H54 (cell line): ENCODE results near the gene USB1.

Experiments used
- DNase-seq: peaks from one replicate; pipeline ENCODE4 v3.0.0; 2011; ENCODE audit warnings: low spot score, mixed read lengths; ENCODE audit not compliant: insufficient read length
- FAIRE-seq: peaks from 3 replicates; lab custom pipeline; 2011; peaks lifted over from hg19 to GRCh38; lab: Jason Lieb, UNC
- POLR2A ChIP-seq: IDR thresholded peaks from 2 replicates; pipeline ENCODE4 v1.6.1; 2011; ENCODE audit warnings: low read depth, mild to moderate bottlenecking, low read length

The USB1 gene, protein sequence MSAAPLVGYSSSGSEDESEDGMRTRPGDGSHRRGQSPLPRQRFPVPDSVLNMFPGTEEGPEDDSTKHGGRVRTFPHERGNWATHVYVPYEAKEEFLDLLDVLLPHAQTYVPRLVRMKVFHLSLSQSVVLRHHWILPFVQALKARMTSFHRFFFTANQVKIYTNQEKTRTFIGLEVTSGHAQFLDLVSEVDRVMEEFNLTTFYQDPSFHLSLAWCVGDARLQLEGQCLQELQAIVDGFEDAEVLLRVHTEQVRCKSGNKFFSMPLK

GRCh38 chr16:58000706-58001676, at the start of gene USB1:
Gene USB1, plus strand, starts transcription at chr16:58001407. Its CDS starts 77 bp downstream, at chr16:58001484.
- peak; percentile 84 for TF ChIP-seq POLR2A
- FAIRE-seq: peak; percentile 27

DNA sequence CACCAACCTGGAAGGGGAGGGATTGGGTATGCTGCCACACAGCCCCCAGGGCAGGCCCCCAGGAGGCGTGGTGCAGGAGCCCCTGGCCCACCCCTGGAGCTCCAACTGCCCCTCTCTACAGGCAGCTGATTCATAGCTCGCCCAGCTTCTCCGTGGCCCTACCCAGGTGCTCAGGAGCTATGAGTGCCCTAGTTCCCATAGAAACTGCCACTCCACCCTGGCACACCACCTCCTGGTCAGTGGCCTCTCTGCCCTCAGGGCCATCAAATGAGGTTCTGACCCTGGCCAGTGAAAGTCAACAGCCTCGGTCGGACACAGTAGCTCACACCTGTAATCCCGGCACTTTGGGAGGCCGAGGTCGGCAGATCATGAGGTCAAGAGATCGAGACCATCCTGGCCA, 48.3 kb upstream of the USB1 start:
- FAIRE-seq (no peak), DNase-seq (no peak)
- no peak for TF ChIP-seq POLR2A

More at GRCh38 chr16:58000706-58001676, at the start of gene USB1:
- DNase-seq: peak; percentile 98

- no peak for FAIRE-seq
- no peak for DNase-seq
- TF ChIP-seq POLR2A: no peak
Measured at GRCh38 chr16:57953857-57954256, 47.4 kb upstream of the USB1 start.

DNA sequence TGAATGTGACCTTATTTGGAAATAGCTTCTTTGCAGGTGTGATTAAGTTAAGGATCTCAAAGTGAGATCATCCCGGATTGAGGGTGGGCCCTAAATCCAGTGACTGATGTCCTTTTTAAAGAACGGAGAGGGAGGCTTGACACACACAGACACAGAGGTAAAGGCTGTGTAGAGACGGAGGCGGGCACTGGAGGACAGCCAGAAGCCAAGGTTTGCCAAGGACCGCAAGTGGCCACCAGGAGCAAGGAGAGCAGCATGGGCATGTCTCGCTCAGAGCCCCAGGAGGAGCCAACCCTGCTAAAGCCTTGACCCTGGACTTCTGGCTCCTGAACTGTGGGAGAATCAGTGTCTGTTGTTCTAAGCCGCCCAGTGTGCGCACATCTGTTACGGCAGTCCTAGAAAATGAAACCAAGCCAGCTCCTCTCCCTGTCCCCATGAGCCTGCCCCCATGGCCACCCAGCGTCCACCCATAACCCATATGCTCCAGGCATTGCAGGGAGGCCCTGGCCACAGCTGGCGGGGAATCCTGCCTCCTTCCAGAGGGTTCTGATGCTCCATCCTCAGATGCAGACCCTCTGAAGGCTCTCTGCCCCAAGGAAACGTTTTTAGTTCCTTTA, 45.5 kb upstream of the USB1 start:
- FAIRE-seq (no peak), DNase-seq (no peak)
- TF ChIP-seq POLR2A: no peak

DNA sequence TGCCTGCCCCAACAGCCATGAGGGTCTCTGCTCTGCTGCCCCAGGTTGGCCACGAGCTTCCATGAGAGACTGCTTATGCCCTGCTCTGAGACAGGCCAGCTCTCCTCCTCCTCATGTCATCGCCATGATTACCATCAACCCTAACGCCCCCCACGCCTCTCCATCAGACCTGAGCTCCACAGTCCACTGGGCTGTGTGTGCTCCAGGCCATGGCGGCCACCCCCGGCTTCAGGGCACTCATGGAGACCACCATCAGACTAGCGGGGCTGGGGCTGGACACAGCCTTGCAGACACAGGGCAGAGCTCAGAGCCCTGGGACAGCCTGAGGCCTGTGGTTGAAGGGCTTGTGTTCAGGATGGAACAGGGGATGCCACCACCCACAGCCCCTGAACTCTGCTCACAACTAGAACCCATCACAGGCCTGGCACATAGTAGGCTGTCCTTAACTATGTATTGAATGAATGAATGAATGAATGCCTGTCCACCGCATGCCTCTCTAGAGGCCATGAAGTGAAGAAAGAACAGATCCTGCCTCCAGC, 44.9 kb upstream of the USB1 start:
- TF ChIP-seq POLR2A: no peak
- FAIRE-seq (no peak), DNase-seq (no peak)

DNA sequence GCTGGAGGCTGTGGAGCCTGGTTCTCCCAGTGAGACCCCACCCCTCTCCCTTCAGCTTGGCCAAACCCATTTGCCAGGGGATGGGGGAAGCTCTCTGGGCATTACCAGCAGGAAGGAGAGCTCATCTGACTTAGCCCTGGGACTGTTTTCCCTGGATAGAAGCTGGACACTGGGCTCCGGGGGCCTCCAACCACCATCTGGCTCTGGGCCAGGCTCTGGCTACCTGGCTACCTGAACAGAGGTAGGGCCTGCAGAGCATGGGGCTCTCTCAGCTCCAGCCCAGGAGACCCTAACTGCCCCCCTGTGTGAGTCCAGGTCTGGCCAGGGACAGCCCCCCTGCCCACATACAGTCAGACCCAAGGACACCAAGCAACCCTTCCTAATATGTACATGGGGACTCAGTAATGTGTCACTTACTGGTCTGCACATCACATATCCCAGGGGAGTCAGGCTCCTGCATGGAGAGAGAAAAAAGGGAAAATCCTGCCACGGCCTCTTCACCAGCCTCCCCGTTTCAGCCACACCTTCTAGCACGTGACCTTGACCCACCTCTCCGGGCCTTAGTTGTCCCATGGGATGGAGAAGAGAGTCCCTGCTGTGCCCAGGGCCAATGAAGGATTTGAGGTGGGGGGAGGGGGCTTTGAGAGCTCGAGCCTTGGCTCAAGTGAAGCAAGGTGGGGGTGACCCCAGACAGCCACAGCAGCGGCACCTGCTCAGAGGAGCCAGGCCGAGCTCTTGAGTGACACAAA, 44.1 kb upstream of the USB1 start:
- no peak for TF ChIP-seq POLR2A
- no peak for FAIRE-seq

DNA sequence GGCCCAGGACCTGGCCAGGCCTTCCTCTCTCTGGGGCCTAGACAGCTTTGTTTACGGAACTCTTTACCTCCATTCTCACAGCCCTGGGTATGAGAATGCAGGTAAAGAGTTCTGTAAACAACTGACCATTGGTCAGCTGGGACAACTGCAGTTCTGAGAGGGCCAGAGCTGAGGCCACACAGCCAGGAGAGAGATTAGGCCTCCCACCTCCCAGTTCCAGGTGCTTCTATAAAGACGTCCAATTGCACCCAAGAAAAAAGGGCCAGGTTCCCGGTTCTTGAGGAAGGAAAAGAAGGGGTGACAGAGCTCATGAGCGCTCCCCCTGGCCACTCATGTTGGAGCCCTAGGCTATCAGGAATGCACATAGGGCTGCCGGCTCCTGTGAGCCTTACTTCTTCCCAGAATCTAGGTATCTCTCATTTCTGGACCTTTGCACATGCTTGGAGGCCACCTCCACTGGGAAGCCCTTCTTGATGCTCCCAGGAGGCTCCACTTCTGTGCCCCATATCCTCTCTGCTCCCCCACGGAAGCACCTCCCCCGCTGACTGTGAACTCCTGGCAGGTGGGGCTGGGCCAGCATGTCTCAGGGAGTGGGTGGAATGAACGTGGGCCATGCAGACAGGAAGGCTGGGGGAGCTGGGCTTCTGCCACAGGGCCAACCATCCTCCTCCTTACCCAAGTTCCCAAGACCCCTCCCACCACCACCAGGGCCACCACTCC, 43.4 kb upstream of the USB1 start:
- FAIRE-seq (no peak), DNase-seq (no peak)
- no peak for TF ChIP-seq POLR2A

More for the DNA sequence above, 44.1 kb upstream of the USB1 start:
- DNase-seq: no peak

DNA sequence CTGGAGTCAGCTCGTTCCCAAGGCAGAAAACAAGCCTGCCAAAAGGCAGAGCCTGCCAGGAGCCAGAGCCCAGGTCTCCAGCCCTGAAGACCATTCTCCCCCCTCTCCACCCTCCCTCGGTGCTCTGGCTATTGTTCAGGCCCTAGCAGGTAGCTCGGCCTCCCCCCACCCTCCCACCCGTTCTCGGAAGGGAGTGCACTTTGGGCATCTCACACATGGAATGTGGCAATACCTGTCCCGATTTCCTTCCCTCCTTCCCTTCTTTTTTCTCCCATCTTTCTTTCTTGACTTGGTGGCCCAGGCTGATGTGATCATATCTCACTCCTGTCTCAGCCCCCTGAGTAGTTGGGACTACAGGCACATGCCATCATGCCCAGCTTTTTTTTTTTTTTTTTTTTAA, 42.7 kb upstream of the USB1 start:
- TF ChIP-seq POLR2A: no peak
- FAIRE-seq: no peak

DNA sequence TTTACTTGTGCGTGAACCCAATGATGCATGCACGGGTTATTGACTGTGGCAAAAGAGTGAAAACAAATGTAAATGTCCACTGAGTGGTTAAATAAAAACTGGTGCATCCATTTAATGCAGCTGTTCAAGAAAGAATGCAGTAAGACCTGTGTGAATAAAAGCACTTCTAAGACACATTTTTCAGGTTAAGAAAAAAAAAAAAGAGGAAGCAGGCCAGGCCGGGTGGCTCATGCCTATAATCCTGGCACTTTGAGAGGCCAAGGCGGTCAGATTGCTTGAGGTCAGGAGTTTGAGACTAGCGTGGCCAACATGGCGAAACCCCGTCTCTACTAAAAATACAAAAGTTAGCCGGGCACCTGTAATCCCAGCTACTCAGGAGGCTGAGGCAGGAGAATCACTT, 42.1 kb upstream of the USB1 start:
- FAIRE-seq (no peak), DNase-seq (no peak)
- no peak for TF ChIP-seq POLR2A

More for the DNA sequence above, 42.7 kb upstream of the USB1 start:
- DNase-seq: no peak

GRCh38 chr16:57959804-57960203, 41.4 kb upstream of the USB1 start:
- no peak for TF ChIP-seq POLR2A
- DNase-seq (no peak), FAIRE-seq (no peak)

DNA sequence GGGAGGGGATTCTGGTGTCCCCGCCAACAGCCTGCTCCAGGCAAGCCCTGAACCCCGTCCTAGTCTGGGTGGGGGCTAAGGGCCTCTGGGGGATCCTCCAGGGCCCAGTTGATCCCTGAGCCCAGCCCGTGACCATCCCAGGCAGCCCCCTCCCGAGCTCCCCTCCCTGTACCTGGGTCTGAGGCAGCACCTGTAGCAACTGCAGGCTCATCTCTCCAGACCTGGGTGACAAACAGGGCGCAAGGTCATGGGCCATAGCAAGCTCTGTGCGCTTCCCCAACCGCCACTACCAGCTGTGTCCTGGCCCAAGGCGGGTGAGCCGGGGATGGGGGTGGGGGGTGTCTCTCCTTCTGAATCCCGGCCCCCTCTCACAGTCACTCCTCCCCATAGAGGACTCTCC, 40.9 kb upstream of the USB1 start:
- DNase-seq: no peak
- no peak for FAIRE-seq
- TF ChIP-seq POLR2A: no peak

DNA sequence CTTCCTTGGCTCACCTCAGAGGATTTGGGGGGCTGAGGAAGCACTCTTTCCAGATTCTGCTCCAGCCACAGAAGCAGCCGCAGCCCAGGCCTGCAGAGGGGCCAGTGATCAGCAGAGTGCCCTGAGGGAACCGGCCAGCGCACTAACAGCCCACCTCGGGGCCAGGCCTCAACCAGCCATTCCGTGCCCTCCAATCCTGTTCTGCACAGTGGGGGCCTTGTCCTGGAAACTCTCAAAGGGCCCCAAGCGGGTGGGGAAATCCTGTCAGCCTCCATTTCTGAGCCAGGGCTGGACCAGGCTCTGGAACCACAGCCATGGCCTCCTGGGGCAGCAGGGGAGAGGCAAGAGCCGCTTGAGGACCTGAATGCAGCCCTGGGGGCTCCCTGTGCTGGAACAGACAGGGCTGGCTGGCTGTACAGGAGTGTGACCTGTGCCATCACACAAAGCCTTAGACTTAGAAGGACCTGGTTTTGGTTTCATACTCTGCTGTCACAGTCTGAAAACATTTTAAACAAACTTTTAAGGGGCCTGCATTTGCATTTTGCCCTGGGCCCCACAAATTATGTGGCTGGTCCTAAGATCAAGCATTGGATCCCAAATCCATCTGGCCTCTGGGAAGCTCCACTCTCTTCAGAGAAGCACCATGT, 40.3 kb upstream of the USB1 start:
- FAIRE-seq: no peak
- TF ChIP-seq POLR2A: no peak

More for the DNA sequence above, 40.3 kb upstream of the USB1 start:
- no peak for DNase-seq
